Omental fat pad (tissue), 4 donors: ENCODE measurements around the gene ZNF483. TPM values are rescaled to one million over a fixed set of nuclear protein-coding genes. Genes with fewer than 3 reads are reported as not detected.

Experiments used
- ATAC-seq: fragments of 150-250 bp; one replicate; pipeline ENCODE4 v1.9.1; 2016; ENCODE audit warnings: mild to moderate bottlenecking, moderate library complexity; ENCODE audit not compliant: low FRiP score
- DNase-seq: peaks from one replicate; pipeline ENCODE4 v3.0.0-alpha.2; 2019; ENCODE audit warnings: low spot score
- CTCF ChIP-seq, 3 donors: fragments of 450-650 bp; IDR thresholded peaks; one replicate each; pipeline ENCODE4 v1.5.1; 2016 to 2017; ENCODE audit warnings: antibody characterized with exemption in 3 of 3, mild to moderate bottlenecking in 3 of 3, moderate library complexity in 2 of 3
- total RNA-seq, 4 donors: library from RNA; depleted of rRNA; stranded (reverse); fragments of >200 nt; gene quantifications; one replicate each; pipeline ENCODE4 v1.1.0, GENCODE V29; 2016

The ZNF483 gene
- total RNA-seq, 4 donors from 2014 or later, result 2.8 to 11.9 (median 3.7) TPM

- no peak for DNase-seq
- no peak for TF ChIP-seq CTCF (IDR thresholded peaks at IDR 0.05)
- no peak for ATAC-seq
Measured at GRCh38 chr9:111601237-111602018, 76.4 kb downstream of the ZNF483 start.

GRCh38 chr9:111603041-111603440 is 78.1 kb downstream of the ZNF483 start:
- ATAC-seq (no peak), DNase-seq (no peak)
- no peak for TF ChIP-seq CTCF (IDR thresholded peaks at IDR 0.05)

- TF ChIP-seq CTCF (IDR thresholded peaks at IDR 0.05), result no peak
- ATAC-seq, result no peak
Measured at GRCh38 chr9:111604054-111604615, 79.2 kb downstream of the ZNF483 start.

GRCh38 chr9:111605041-111605559 is 80.1 kb downstream of the ZNF483 start:
- TF ChIP-seq CTCF (IDR thresholded peaks at IDR 0.05), result no peak
- DNase-seq (no peak), ATAC-seq (no peak)

More at GRCh38 chr9:111604054-111604615, 79.2 kb downstream of the ZNF483 start:
- no peak for DNase-seq

- no peak for DNase-seq
- no peak for TF ChIP-seq CTCF (IDR thresholded peaks at IDR 0.05)
- ATAC-seq, result no peak
Measured at GRCh38 chr9:111610149-111610548, 85.2 kb downstream of the ZNF483 start.

GRCh38 chr9:111610845-111611244 is 85.9 kb downstream of the ZNF483 start:
- ATAC-seq (no peak), DNase-seq (no peak)
- TF ChIP-seq CTCF (IDR thresholded peaks at IDR 0.05), result no peak
